ENCODE data around the gene CLCA2.

Gene CLCA2, protein sequence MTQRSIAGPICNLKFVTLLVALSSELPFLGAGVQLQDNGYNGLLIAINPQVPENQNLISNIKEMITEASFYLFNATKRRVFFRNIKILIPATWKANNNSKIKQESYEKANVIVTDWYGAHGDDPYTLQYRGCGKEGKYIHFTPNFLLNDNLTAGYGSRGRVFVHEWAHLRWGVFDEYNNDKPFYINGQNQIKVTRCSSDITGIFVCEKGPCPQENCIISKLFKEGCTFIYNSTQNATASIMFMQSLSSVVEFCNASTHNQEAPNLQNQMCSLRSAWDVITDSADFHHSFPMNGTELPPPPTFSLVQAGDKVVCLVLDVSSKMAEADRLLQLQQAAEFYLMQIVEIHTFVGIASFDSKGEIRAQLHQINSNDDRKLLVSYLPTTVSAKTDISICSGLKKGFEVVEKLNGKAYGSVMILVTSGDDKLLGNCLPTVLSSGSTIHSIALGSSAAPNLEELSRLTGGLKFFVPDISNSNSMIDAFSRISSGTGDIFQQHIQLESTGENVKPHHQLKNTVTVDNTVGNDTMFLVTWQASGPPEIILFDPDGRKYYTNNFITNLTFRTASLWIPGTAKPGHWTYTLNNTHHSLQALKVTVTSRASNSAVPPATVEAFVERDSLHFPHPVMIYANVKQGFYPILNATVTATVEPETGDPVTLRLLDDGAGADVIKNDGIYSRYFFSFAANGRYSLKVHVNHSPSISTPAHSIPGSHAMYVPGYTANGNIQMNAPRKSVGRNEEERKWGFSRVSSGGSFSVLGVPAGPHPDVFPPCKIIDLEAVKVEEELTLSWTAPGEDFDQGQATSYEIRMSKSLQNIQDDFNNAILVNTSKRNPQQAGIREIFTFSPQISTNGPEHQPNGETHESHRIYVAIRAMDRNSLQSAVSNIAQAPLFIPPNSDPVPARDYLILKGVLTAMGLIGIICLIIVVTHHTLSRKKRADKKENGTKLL

DNA sequence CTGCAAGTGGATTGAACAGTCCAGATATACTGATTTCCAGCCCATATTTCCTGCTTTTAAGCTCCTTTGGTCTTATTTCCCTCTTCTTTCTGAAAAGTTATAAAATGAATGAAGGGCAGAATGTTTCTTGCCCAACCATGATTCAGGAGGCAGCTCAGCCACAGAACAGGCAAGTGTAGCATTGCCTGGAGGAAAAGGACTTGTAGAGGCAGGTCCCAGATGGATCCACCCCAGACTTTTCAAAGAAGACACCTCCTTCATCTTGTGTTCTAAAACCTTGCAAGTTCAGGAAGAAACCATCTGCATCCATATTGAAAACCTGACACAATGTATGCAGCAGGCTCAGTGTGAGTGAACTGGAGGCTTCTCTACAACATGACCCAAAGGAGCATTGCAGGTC lies at the start of gene CLCA2:
CLCA2 (plus strand) TSS at position 299 of the 400 bp plus-strand sequence; CDS start at position 376, 77 bp downstream.
- no peak for DNase-seq (ENCODE audit: low read depth in 2 of 2)

DNA sequence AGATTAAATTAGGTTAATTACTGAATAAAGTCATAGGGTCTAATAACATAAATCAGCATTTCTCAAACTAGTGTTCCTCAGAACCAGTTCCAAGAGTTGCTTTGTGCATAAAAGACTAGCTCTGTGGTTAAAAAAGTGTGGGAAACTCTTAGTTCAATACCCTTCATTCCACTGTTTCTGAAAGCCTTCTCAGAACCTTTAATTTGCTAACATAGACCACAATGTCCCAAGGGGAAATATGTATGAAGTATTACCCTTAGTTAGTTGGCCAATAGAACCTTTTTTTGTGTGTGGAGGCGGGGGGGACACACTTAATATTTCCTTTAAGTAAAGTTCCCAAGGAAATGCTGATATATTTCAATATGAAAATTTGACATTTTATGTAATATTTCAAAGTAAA lies 48.3 kb upstream of the CLCA2 start:
- DNase-seq (ENCODE audit: low read depth in 2 of 2), result no peak

DNA sequence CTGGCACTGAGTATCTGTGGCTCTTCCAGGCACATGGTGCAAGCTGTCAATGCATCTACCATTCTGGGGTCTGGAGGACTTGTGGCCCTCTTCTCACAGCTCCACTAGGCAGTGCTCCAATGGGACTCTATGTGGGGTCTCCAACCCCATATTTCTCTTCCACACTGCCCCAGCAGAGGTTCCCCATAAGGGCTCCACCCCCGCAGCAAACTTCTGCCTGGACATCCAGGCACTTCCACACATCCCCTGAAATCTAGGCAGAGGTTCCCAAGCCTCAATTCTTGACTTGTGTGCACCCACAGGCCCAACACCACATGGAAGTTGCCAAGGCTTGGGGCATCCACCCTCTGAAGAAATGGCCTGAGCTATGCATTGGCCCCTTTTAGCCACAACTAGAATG lies 46.6 kb upstream of the CLCA2 start:
- no peak for DNase-seq (ENCODE audit: low read depth in 2 of 2)

DNA sequence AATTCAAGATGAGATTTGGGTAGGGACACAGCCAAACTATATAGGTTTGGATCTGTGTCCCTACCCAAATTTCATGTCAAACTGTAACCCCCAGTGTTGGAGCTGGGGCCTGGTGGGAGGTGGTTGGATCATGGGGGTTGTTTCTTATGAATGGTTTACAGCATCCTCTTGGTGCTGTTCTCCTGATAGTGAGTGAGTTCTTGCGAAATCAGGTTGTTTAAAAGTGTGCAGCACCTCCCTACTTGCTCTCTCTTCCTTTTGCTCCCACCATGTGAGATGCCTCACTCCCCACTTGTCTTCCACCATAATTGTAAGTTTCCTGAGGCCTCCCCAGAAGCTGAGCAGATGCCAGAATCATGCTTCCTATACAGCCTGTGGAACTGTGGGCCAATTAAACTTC lies 45.2 kb upstream of the CLCA2 start:
- no peak for DNase-seq (ENCODE audit: low read depth in 2 of 2)

DNA sequence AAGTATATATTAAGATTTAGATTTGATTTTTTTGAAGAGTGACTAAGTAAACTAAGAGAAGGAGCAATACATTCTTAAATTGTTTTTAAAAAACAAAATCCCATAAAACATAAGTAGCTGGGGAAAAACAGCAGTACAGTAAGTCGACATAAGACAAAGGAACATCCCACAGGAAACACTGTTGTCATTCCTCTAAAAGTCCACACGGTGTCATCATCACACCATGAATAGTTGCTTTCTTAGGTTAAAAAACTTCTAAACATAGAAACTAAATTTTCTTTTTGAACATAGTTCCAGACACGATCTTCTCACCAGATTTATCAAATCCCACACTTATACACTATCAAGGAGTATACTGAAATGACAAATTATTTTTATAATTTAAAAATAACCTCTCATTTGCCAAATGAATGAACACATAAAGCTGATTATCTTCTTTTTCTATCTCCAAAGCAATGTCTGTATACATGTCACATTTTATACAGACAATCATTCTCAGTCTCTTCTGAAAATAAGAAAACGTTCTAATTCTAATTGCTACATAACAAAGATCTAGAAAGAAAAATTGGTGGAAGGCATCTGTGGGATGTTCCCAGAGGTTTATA lies 43.6 kb upstream of the CLCA2 start:
- DNase-seq (ENCODE audit: low read depth in 2 of 2), result peak in 1 of 2 experiments; percentile 50

DNA sequence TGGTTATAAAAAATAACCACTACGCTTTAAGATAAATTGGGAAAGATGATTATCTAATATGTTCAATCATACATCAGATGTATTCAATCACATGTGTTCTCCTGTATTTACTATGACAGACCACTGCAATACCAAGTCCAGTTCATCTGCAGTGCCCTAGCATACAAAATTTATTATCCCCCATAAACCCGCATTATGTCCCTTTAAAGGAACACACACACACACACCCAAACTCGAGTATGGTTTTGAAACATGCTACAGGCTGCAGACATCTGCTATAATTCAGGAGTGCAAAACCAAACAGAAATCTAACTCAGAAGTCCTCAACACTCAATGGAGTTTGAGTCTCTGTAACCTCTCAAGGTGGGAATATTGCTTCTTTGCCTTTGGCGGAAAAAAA lies 42.7 kb upstream of the CLCA2 start:
- DNase-seq (ENCODE audit: low read depth in 2 of 2), result no peak

DNA sequence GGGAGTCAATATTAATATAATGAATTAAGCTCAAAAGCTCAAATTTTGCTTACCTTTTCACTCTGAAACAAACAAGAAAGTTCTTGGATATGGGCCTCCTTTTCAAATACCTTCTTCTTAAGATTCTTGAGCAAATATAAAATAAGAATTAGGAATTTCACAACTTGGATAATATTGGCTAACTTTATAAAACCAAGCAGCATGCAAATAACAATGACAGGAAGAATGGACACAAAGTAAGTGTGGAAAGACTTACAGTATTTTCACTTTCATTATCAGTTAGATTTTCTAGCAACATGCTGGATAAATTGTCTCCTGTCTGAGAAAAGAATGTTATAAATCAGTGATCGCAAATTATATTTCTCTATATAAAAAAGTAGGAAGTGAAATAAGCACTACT lies 41.1 kb upstream of the CLCA2 start:
- no peak for DNase-seq (ENCODE audit: low read depth in 2 of 2)

DNA sequence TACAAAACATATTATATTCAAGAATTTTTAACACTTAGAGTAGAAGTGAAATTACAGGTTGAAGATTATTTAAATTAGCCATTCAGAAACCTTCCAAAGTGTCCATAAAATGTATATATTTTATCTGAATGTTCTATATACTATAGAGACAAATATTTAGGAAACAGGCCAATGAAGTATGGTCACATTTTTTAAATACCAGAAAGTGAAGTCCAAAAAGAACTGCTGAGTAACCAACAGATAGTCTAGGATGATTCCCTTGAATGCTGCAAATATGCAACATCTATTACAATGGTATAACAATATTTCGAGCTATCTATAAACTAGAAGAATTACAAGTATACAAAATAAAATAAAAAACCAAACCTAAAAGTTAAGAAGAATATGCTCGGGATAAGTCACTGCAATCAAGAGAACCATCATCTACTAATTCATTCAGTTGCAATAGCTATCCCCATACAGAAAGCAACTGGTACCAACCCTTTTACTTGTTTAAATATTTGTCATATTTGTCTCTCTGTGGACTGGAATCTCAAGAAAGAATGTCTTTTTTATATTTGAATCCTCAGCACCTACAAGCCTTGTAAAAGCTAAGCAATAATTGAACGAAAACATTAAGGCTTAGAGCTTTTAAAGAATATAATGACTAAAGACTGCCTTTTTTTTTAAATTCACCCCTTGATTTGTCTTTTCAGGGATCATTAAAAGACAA lies 35.9 kb upstream of the CLCA2 start:
- DNase-seq (ENCODE audit: low read depth in 2 of 2), result peak in 1 of 2 experiments; percentile 28

DNA sequence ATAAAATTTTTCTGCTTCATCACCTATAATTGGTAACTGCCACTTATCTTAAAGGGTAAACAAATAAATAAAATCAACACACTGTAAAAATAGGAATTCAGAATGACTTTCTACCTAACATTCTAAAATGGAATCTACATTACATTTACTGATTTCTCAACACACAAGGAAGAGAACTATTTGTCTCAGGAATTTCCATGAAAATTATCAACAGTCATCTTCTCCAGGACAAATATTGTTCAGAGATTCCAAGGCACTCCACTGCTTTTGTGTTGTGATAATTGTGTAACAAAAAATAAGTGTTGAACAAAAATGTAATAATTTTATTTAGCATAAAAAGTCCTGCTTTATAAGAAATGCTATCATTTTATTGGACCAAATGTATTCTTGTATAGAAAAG lies 35.2 kb upstream of the CLCA2 start:
- no peak for DNase-seq (ENCODE audit: low read depth in 2 of 2)

DNA sequence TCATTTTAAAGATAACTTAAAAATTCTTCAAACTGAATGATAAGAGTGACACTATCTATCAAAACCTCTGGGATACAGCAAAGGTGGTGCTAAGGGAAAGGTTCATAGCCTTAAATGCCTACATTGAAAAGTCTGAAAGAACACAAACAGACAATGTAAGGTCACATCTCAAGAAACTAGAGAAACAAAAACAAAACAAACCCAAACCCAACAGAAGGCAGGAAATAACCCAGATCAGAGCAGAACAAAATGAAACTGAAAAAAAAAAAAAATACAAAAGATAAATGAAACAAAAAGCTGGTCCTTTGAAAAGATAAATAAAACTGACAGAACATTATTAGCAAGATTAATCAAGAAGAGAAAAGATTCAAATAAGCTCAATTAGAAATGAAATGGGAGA lies 34.7 kb upstream of the CLCA2 start:
- DNase-seq (ENCODE audit: low read depth in 2 of 2), result no peak

DNA sequence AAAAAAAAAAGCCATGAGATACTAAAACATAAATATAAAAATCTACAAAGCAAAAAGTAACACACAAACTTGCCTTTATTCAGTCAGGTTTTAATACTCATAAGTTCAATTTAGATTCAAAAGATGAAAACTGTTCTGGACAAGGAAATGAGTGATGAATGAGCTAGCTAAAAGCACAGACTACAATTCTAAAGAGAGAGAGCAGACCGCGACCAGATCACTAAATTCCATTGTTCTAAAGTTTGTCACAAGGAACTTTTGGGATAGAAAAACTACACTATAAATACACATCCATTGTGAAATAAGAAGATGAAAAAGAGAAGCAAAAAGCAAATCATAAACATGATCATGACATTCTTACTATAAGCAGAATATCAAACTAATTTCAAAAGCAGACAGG lies 29.6 kb upstream of the CLCA2 start:
- DNase-seq (ENCODE audit: low read depth in 2 of 2), result no peak

DNA sequence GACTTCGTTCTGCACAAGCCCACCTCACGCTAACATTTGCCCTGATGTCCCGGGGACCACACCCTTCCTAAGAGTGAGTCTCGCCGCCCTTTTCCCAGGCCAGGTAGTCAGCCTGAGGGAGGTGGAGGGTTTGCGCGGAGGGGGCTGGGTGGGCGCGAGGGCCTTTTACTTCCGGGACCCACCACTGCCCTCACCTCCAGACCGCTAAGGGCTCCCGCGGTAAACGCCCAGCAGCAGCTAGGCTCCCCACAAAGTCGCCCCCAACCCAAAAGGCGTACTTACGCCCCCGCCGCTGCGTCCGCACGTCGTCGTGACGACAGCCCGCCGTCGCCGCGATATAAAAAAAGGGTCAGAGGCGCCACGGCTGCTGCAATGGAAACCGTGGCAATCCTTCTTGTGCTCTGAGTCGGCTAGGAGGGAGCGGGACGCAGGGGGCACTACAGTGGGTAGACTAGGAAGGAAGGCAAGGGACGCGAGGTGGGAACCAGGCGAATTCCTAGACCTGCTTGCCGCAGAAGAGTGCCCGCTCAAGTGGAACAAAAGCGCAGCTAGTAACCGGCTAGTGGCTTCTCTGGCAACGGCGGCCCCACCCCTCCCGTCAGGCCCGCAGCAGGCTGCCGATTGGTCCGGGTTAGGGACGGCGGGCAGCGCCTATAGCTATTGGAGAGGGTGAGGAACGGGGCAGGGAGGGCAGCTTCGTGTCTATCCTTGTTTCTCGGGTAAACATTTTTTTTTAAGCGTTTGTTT lies 28.0 kb upstream of the CLCA2 start, which contains the start of gene ODF2L:
ODF2L (minus strand) TSS at position 573 of the 747 bp plus-strand sequence. CDS start 9,296 bp downstream, outside the sequence.
- peak; percentile 44 to 50 for DNase-seq (ENCODE audit: low read depth in 2 of 2)

DNA sequence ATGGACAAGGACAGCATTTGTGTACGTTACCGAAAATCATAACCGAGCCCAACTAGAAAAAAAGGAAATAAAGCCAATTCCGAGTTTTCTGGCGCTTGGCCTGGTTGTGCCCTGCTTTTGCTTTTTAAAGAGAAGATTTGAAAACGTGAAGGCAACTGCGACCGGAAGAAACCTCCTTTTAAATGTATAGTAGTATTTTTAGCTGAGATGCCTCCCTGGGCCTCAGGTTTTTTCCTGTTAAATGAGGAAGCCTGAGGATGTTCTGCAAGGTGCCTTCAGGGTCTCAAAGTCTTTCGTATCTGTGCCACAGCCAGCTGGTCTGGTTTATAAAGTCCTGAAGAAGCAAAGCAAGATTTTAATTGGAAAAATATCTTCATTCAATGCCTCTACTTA lies 27.5 kb upstream of the CLCA2 start:
- DNase-seq (ENCODE audit: low read depth in 2 of 2), result no peak

DNA sequence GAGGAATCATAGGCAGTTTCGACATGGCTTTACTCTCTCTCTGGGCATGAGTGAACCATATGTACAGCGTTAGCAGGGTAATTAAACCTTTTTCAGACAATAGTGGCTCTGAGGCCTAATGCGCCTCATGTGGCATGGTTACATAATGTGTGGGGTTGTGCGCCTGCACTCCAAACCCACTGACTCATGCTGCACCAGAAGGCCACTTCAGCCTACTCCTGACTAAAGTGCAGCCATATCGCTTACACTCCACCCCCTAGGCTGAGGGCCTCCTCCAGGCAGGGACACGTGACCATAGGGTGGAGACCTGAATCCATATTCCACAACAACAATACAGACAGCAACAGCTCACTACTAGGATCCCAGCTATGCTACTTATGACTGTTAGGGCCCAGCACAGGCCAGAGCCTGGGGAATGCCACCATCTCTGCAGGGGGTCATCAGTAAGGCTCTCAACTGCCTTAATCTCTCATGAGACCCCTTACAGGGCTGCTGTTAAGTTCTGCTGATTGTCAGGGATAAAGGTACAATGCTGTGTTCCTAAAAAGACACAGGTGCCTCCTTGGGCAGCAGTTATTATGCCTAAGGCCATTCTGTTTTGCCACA lies 14.5 kb upstream of the CLCA2 start:
- no peak for DNase-seq (ENCODE audit: low read depth in 2 of 2)

DNA sequence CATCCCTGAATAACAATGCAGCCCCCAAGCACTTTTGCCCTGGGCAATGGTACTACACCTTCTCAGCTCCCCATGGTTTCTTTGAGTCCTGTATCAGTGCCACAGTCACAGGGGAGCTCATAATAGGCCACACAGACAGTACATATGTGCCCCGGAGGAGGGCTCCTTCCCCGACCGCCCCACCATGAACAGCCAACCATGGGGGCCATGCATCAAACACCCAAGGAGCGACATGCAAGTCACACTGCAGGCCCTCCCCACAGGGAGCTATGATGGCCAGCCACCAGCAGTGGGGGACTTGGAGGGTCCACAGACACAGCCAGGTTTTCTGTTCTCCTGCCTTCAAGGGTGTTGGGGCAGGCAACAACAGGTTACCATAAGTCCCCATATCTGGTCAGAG lies 13.1 kb upstream of the CLCA2 start:
- DNase-seq (ENCODE audit: low read depth in 2 of 2), result no peak

DNA sequence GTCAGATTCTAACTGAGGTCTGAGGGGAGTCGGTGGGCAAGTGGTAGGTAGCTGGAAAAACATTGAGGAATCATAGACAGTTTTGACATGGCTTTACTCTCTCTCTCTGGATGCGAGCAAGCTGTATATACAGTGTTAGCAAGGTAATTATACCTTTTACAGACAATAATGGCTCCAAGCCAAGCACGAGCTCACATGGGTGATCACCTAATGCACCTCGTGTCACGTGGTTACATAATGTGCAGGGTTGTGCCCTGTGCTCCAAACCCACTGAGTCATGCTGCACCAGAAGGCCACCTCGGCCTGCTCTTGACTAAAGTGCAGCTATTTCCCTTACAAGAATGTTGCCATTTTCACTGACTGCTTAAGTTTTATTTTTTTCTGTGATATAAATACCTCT lies 7.6 kb upstream of the CLCA2 start:
- DNase-seq (ENCODE audit: low read depth in 2 of 2), result no peak

DNA sequence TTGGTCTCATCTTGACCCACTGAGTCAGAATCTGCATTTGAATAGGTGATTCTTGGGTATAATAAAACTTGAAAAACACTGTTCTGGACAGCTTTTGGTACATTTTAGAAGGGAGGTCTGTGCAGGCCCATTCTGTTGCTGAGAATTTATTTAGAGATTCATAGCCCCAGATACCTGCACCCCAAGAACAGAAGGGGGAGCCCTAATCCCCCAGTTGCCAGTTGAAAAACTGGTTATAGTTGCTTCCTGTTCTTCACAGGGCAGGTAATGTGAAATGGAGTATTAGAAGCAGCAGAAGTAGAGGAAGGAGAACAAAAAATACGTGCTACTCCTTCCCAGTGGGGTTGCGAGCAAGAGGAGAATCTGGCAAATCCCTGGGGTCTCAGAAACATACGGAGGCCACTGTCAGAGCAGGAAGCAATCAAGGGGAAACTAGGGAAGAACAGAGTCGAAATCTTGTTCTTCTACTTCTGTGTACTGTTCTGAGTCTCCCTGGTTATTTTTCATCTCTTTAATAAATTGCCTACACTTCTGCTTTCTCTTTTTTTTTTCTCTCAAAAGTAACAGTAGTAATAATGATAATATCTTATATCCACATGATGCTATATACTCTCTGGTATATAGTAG lies 4.6 kb upstream of the CLCA2 start:
- no peak for DNase-seq (ENCODE audit: low read depth in 2 of 2)

DNA sequence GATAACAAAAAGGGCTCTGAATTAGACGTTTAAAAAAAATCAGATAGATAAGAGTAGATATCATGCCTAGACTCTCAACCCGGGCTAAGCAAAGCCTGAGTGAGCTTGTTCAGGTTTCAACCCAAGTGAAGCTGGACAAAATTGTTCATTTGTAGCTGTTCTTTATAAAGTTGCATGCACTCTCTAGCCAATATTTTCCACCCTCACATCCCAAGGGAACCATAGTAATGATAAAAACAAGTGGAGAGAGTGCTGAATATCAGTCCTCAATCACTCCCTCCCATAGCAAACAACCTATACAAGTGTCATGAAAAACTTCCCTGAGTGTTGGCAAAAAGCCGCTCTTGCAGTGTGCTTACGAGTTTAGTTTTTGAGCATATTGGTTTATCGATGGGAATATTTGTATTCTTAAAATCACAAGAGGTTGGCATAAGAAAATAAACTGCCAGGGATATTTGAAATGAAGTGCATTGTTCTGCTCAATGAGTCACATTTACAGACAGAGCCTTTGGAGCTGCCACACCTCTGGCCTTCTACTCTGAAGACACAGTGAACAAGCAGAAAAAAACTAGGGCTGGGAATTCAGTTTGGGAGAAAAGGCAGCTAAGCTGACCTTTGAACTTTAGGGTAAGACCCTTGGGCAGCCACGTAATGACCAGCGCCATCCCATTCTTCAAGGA lies 2.2 kb upstream of the CLCA2 start:
- DNase-seq (ENCODE audit: low read depth in 2 of 2), result no peak

DNA sequence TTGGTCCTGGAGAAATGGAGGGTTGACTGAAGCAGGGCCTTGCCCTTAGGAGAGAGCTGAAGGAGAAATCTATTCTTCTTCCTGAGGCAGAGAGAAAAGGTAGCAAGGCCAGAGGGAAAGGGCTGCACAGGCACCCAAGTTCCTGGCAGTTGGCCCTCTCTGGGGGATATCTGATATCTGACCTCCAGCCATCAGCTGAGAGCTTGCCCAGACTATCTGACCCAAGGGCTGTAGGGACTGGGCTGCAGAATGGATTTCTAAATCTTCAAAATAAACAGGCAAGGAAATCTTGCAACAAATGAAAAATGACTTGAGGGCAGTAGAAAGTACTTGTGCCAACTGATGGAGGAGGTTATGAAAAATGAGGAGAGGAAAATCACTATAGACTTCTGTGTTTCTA lies 498 bp upstream of the CLCA2 start:
- no peak for DNase-seq (ENCODE audit: low read depth in 2 of 2)
